Measurements from ENCODE around the gene BANF1.
"Not testable (repeated sequence)": the region's sequence is repeated elsewhere in the genome, so short reads cannot be mapped to it uniquely, and the experiment has no call there.

The BANF1 gene

DNA sequence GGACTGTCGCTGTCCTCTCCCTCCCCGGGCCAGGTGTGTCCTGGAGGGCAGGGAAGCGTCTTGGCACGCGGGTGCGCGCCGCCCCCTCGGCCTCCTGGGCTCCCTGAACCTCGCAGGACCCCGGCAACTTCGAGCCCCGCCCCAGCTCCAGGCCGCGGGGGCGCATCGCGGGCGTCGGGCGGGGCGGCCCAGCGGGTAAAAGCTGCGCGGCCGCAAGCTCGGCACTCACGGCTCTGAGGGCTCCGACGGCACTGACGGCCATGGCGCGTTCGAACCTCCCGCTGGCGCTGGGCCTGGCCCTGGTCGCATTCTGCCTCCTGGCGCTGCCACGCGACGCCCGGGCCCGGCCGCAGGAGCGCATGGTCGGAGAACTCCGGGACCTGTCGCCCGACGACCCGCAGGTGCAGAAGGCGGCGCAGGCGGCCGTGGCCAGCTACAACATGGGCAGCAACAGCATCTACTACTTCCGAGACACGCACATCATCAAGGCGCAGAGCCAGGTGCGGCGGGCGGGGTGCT lies 9.5 kb downstream of the BANF1 start, which contains the start of gene CST6:
CST6 (plus strand) TSS at position 224 of the 519 bp plus-strand sequence; CDS start at position 261, 37 bp downstream.
- DNase-seq, result no peak

DNA sequence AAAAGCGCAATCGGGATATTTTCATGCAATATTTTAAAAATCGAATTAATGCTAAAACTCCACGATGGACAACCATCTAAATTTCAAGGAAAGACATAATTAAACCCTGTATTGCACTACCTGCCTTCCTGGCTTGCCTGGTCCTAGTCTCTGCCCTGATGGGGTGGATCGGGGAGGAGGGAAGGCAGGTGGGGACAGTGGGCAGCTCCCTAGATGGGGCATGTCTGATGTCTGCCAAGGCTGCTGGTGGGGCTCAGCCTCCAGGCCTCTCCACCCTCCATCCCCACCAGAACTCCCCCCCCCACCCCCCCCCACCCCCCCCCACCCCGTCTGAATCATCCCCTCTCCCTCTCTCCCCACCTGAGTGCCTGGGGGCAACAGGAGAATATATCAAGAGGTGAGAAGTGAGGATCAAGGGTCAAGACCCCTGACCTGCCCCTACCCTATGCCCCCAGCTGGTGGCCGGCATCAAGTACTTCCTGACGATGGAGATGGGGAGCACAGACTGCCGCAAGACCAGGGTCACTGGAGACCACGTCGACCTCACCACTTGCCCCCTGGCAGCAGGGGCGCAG lies 10.2 kb downstream of the BANF1 start:
- DNase-seq, result no peak

DNA sequence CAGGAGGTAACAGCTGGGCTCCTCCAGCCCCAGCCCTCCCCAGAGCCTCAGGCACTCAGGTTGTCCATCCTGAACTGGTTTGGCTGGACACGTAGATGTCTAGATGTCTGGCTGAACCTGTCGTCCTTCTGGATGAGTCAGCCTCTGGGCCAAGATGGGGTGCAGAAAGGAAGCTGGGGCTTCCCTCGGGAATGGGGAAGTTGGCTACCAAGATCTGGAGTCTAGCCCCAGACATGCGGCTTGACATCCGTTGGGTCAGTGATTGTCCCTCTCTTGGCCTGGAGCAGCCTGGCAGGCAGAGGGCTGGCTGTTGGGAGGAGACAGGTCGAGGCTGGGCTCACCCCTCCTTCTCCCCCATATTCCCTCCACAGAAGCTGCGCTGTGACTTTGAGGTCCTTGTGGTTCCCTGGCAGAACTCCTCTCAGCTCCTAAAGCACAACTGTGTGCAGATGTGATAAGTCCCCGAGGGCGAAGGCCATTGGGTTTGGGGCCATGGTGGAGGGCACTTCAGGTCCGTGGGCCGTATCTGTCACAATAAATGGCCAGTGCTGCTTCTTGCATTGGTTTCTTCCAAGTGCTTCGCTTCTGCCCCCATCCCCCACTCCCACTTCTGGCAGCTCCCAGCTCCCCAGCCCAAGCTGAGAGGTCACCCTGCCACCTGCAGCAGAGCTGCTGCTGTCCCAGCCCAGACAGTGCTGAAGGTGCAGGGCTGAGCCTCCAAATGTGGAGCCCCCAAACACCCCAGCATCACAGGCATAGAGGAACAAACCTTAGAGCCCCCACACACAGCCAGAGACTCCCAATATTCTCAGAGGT lies 10.9 kb downstream of the BANF1 start:
- DNase-seq, result no peak

DNA sequence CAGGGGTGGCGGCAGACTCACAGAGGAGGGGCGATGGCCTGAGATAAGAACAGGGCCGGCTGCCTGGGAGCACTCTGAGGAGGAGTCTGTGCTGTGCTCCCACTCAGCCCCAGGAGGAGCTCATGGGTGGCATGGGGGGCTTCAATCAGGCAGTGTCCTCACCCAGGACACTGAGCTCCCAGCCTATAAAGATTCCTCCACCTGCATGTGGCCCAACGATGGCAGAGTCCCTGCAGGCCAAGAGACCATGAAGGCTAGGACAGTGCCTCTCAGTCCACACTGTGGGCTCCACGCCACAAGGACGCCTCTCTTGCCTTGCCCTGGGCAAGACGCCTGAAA lies 11.4 kb downstream of the BANF1 start:
- DNase-seq, result no peak

DNA sequence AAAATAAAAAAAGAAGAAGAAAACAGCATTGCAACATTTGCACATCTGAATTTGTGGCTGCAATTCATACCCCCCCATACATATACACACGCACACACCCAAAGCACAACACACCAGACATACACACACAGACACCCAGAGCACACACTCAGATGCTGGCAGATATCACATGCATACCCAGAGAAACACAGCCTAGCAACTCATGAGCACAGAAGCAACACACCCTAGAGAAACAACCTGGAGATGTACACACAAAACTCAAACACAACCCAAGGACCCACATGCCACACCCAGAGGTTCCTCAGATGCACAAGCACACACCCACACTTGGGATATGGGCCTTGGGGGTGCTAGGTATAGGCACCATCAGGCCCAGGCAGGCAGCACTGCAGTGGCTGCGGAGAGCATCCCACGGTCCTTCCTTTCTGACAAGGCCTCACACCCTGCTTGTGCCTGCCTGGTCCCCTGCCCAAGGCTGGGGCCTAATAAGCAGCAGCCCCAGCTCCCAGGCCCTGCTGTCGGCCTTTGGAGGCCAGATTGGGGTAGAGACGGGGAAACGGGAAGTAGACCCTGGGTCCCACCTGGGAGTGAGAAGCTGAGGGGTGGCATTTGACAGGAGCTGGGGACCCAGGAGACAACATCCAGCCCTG lies 12.6 kb downstream of the BANF1 start:
- no peak for DNase-seq

DNA sequence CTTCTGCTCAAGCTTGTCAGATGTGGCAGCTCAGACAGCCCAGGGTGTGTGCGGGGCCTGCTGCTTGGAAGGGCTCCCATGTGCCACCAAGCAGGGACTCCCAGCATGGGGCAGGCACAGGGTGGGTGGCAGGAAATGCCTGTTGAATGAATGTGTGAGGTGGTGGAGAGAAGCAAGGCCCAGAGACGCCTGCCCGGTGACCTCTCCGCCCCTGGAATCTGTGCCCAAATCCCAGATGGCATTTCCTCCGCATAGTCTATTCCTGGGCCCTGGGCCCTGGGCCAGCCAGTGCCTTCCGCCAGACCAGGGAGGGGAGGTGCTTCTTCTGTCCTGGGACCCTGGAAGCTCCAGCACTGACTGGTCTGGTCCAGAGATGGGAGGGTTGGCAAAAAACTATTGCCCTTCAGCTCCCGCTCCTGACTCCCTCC lies 13.2 kb downstream of the BANF1 start:
- DNase-seq, result no peak

DNA sequence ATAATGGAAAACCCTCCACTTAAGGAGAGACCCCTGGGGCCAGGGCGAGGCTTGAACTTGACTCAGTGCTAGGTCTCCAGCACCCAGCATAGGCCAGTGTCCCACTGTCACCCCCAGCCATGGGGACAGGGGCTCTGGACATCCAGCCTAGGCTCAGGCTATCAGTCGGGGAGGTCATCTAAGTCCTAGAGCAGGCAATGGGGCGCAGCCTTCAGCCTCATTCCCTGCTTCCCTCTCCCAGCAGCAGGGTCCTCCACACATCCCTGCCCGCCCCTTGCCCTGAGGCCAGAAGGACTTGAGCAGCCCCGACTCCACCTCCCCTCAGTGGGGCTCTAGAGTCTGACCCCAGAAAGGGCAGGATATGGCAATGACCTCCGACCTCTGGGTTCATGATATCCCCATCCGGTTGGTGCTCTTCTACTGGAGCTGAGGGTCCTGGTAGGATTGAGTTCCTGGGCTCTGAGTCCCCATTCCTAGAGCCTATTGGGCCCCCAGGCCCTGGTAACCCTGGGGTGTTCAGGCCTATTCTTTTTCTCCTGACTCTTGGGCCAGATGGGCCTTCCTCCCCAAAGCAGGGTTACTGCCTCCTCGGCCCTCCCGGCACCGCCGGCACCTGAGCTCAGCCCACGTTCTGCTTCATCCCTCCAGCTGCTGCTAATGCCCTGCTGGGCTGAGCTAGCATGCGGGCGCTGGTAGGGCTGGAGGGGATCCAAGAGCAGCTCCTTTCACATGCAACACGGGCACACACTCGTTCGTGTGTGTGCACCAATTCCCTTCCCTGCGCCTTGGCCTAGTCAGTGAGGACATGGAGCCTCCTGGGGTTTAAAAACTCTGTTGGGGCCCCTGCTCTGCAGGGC lies 13.9 kb downstream of the BANF1 start:
- no peak for DNase-seq

DNA sequence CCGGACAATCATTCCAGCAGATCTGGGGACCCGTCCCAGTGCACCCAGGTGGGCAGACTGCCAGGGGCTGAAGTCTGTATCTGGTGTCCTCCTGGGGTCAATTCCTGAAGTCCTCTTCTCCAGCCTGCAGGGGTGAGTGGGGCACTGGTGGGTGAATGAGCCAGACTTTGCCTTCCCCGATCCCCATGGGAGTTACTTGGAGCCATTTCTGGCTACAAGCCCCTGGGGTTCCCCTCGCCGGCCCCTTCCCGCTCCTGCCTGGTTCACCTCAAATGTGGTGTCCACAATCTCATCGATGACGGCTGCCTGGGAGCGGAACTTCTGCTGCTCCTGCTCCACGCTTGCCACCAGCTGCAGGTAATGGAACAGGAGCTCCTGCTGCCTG lies 14.5 kb downstream of the BANF1 start:
- no peak for DNase-seq

DNA sequence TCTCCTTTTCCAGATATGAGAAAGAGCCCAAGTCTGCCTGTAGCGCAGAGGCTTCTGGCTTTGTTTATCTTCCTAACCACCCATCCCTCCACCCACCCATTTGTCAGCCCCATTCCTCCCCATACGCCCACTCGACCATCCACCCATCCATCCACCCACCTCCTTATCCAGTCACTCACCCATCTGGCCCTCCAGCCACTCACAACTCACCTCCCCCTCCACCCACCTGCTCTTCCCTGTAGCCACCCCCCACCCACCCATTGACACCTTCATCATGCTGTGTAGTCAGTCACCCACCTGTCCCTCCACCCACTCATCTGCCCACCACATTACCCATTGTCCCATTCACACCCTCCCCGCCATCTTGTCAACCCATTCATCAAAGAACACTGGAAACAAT lies 15.0 kb downstream of the BANF1 start:
- DNase-seq, result no peak

DNA sequence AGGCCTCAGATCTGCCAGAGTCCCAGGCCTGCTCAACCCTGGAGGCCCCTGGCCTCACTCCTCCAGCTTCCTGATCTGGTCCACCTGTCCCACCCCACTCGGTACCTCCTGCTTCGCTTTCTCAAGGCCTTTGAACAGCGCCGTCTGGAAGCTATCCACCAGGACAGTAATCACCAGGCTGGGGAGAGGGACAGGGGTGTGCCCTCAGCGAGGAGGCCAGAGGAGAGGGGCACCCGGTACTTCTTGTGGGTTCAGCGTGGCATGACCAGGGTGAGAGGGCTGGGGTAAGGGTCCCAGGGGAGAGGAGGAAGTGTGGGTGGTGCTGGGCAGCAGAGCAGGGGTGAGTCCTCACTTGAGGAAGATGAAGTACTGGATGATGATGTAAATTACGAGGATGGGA lies 17.9 kb downstream of the BANF1 start:
- no peak for DNase-seq

DNA sequence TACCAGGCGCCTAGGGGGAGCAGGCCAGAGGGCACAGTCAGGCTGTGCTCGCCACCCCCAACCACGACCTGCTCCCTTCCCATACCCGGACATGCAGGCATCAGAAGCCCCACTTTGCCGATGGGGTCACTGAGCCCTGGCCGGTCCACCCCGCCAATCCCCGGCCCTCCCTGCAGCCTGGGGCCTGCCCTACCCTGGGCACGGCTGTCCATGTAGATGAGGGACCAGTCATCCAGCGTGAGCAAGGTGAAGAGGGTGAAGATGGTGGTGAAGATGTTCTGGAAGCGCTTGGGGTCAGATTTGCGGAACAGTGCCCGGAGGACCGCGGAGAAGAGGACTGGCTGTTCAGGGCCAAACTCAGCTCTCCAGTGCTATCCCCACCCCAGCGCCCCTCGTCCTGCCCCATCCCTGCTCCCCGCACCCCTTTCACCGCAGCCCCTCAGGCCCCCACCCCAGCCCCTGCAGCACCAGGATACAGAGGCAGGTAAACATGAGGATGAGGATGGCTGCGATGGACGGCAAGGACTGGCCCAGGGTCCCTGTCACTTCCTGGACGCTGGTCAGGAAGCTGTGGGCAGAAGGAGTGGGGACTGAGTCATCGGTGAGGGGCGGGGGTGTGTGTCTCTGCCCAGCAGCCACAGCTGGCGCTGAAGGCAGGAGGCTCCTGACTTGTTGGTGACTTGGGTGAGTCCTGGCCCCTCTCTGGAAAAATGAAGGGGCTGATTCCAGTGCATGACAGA lies 18.5 kb downstream of the BANF1 start:
- no peak for DNase-seq

DNA sequence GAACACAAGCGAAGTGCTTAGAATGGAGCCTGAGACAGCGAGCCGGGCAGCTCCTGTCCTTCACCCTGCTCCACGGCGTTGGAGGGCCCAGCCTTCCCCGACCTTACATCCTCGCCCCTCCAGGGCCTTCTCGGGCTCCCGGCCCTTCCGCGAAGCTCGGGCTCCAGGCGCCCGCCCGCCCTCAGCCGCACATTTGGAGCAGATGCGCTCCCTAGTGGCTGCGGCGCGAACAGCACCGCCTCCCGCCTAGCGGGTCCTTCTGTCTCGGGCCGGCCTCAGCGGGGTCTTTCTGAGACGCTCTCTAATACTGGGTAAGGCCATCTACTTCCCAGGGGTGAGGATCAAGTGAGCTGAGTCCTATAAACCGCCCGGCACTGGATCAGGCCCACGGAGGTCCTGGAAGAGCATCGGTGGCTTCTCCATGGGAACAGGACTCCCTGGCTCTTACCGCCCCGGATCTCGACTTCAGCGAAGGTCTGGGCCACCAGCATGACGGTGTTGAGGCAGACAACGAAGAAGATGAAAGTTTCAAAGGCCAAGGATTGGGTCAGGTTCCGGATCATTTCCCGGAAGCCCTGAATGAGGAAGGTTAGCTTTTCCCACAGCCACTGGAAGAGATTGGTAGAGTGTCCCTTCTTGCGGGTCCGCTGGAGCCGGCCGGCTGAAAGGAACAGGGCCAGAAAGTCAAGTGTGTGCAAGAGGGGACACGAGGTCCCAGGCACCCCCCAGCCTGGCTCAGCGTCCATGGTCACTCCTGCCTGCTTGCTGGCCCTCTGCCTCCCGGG lies 20.3 kb downstream of the BANF1 start:
- DNase-seq, result peak; percentile 43

DNA sequence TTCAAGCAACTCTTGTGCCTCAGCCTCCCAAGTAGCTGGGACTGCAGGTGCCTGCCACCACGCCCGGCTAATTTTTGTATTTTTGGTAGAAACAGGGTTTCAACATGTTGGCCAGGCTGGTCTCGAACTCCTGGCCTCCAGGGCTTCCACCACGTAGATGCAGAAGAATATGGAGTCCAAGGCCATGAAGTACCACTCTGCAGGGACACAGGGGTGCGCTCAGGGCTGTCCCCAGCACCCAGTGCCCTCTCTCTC lies 20.8 kb downstream of the BANF1 start:
- not testable (repeated sequence) for DNase-seq

DNA sequence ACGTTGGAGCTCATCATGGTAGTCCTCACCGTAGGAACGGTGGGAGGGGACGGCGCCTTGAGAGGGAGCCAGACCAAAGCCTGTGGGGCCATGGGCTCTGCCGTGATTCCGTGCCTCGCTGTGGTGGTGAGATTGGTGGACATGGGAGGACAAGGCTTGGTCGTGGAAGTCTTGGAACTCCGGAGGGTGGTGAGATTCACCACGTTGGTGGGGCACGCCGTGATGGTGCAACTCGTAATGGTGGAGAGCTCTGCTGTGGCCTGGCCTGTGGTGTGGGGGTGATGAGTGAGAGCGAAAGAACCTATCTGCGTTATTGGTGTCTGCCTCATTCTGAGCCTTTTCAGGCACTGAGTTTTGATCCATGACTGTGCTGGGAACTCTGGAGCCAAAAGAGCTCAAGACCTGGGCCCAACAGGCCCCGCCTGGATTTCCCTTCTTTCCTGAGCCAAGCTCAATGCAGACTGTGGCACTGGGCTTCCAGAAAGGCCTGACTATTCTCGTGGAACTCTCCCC lies 23.8 kb downstream of the BANF1 start, which contains the start of gene CATSPER1:
CATSPER1 (minus strand) TSS at position 463 of the 513 bp plus-strand sequence; CDS start at position 363, 100 bp downstream.
- no peak for DNase-seq

DNA sequence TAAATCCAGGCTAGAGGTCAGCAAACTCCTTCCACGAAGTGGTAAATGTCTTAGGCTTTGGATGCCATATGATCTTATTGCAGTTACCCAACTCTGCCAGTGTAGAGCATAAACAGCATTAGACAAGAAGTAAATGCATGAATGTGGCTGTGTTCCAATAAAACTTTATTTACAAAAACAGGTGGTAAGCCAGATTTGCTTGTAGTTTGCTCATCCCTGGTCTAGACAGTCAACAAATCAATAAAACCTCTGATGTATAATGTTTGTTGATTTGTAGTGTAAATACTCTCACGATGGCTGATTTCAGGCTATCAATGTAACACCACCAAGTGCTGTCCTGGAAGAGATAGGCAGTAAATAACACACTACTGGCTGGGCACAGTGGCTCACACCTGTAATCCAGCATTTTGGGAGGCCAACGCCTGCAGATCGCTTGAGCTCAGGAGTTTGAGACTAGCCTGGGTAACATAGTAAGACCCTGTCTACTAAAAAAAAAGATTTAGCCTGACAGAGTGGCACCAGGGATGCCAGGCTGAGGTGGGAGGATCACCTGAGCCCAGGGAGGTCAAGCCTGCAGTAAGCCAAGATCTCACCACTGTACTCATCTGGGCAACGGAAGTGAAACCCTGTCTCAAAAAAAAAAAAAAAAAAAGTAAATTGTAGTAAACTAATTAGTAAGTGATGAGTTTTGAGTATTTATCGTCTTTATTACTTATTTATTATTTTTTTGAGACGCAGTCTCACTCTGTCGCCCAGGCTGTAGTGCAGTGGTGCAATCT lies 30.8 kb downstream of the BANF1 start:
- DNase-seq, result no peak

DNA sequence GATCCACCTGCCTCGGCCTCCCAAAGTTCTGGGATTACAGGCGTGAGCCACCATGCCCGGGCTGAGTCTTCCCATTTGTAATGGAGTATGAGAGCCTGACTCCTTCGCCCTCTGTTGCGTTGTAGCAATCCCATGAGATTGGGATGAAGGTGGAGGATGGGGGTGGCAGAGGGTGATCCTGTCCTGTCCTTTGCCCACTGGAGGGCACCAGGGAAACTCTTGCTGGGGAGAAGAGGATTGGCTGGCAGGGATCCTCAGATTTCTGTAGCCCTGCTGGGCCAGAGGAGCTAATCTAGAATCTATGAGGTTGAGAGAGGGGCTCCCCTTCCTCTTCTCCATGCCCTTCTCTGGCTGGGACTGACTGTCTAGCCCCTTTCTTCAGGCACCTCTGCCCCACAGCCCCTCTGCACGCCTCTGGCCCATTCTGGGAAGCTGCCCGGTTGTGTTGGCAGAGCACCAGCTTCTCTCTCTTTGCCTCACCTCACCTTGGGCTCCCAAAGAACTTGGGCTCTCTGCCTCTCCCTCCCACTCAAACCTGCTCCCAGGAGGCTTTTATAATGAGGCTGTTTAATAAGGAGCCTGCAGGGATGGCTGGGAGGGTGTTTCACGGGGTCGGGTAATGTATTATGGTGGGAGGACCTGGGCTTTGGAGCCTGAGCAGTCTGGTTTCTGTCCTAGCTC lies 33.5 kb downstream of the BANF1 start:
- no peak for DNase-seq

DNA sequence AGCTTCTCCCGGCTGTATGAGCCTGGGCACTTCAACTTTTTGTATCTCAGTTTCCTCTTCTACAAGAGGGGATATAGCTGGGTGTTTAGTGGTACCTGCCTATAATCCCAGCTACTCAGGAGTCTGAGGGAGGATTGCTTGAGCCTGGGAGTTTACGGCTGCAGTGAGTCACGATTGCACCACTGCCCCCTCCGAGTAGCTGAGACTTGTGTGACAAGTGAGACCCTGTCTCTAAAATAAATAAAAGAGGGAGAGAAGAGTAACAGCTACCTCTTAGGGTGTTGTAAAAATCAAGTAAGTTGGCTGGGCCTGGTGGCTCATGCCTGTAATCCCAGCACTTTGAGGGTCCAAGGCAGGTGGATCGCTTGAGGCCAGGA lies 34.0 kb downstream of the BANF1 start:
- DNase-seq, result no peak

DNA sequence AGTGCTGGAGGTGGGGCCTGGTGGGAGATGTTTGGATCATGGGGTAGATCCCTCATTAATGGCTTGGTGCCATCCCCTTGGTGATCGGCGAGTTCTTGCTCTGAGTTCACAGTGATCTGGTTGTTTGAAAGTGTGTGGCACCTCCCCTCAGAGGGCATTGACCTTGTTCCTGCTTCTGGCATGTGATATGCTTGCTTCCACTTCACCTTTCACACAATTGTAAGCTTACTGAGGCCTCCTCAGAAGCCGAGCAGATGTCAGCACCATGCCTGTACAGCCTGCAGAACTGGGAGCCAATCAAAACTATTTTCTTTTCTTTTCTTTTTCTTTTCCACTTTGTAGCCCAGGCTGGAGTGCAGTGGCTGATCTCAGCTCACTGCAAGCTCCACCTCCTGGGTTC lies 35.0 kb downstream of the BANF1 start:
- DNase-seq, result no peak

DNA sequence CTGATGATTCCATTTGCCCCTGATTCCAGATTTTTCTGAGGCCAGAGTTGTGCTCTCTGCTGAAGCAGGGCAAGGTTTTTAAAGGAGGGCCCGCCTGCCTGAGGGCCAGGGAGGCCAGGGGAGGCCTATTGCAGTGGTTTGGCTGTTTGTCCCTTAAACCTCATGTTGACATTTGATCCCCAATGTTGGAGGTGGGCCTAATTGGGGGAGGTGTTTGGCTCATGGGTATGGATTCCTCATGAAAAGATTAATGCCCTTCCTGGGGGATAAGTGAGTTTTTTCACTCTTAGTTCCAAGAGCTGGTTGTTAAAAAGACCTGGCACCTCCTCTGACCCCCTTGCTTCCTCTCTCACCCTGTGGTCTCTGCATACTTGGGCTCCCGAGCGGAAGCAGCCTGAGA lies 37.5 kb downstream of the BANF1 start:
- DNase-seq, result no peak

All from NCI-H510A (cell line).